Measurements from ENCODE around the gene STRAP. TPM values are rescaled to one million over a fixed set of nuclear protein-coding genes. Genes with fewer than 3 reads are reported as not detected.
A peak's percentile ranks its signal among the peaks of the same experiment; 100 is the strongest.

Gene STRAP
- total RNA-seq, 4 donors from 2014 or later: 77.7 to 106 (median 102) TPM

DNA sequence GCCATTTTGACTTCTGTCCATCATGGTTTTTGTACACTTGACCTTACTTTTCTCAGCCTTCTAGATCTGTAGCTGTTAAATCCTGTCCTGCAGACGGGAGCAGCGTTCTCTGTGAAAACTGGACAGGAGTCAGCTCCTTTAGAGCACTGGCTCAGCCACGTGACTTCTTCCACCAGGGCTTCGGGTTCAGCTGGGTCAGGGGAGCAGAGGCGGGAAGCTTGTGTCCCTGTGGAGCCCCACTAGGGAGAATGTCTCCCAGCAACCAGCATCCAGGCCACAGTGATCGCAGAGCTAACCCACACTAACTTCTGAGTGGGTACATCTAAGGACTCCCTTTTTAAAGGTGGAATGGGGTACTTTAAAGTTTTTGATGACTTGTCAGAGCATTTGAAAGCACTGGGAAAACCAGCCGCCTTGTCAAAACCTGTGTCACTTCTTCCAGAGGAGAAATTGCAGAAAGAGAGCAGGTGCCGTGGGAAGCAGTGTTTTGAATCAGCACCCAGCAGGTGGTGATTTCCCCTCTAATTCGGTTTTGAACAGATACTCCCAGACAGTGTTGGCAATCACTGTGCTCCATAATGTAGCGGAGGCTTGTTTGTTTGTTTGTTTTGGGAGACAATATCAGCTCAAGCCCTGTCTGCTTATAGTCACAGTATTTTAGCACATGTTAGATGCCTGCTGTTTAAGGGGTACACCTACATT is 46.8 kb downstream of the STRAP start:
- DNase-seq (no peak), ATAC-seq (peak in 1 of 2 donors; percentile 30)
- intact Hi-C loops (cut with DNase I; ENCODE audit: low total_unique reads) (no loop called here), in situ Hi-C loops (cut with MboI; ENCODE audit: low sequenced_read_pairs in 4 of 4) (no loop called here)
- no peak overlapping the region for H3K4me3 ChIP-seq
- TF ChIP-seq POLR2A (IDR thresholded peaks at IDR 0.05): no peak
- TF ChIP-seq, protein P1, sequence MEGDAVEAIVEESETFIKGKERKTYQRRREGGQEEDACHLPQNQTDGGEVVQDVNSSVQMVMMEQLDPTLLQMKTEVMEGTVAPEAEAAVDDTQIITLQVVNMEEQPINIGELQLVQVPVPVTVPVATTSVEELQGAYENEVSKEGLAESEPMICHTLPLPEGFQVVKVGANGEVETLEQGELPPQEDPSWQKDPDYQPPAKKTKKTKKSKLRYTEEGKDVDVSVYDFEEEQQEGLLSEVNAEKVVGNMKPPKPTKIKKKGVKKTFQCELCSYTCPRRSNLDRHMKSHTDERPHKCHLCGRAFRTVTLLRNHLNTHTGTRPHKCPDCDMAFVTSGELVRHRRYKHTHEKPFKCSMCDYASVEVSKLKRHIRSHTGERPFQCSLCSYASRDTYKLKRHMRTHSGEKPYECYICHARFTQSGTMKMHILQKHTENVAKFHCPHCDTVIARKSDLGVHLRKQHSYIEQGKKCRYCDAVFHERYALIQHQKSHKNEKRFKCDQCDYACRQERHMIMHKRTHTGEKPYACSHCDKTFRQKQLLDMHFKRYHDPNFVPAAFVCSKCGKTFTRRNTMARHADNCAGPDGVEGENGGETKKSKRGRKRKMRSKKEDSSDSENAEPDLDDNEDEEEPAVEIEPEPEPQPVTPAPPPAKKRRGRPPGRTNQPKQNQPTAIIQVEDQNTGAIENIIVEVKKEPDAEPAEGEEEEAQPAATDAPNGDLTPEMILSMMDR (IDR thresholded peaks at IDR 0.05 in 4 of 5, conservative IDR thresholded peaks at IDR 0.05 in 1 of 5): no peak
- H3K4me1 ChIP-seq: peaks cover 13 to 14% of the 10 kb centered on the region in 2 donors
- no peaks in the 10 kb centered on the region for H3K27me3 ChIP-seq
- H3K27ac ChIP-seq: no peak overlapping the region
- no peaks in the 10 kb centered on the region for H3K9me3 ChIP-seq
- no peaks in the 10 kb centered on the region for H3K36me3 ChIP-seq

DNA sequence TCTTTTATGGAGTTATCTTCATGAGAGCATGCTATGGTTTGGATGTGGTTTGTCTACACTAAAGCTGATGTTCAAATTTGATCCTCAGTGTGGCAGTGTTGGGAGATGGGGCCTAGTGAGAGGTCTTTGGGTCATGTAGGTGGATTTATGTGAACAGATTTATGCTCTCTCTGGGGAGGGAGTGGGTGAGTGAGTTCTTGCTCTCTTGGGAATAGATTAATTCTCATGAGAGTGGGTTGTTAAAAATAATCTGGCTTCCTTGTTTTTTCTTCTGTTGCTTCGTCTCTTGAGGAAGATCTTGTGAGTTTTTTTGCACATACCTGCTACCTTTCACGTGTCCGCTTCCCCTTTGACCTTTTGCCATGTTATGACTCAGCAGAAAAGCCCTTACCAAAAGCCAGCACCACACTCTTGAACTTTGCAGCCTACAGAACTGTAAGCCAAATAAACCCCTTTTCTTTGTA is 49.4 kb downstream of the STRAP start:
- intact Hi-C loops (cut with DNase I; ENCODE audit: low total_unique reads): no loop called here
- ATAC-seq: no peak

DNA sequence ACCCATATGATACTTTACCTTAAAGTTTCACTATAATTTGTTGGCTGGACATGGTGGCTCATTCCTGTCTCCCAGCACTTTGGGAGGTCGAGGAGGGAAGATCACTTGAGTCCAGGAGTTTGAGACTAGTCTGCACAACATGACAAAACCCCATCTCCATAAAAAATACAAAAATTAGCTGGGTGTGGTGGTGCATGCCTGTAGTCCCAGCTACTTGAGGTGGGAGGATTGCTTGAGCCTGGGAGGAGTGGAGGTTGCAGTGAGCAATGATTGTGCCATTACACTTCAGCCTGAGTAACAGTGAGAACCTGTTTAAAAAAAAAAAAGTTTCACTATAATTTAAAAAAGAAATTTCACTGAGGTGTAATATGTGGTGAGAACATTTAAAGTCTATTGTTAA is 50.1 kb downstream of the STRAP start:
- intact Hi-C loops (cut with DNase I; ENCODE audit: low total_unique reads): no loop called here
- no peak for TF ChIP-seq POLR2A (IDR thresholded peaks at IDR 0.05)
- TF ChIP-seq, protein P1 (IDR thresholded peaks at IDR 0.05 in 4 of 5, conservative IDR thresholded peaks at IDR 0.05 in 1 of 5): no peak
- Histone ChIP-seq H3K4me3 (no peak overlapping the region), H3K27me3 (no peaks in the 10 kb centered on the region), H3K27ac (no peak overlapping the region), H3K4me1 (peaks cover 13 to 14% of the 10 kb centered on the region in 2 donors), H3K9me3 (no peaks in the 10 kb centered on the region), H3K36me3 (no peaks in the 10 kb centered on the region)
- DNase-seq (no peak), ATAC-seq (no peak)
- in situ Hi-C loops (cut with MboI; ENCODE audit: low sequenced_read_pairs in 4 of 4): no loop called here

More for the DNA sequence above, 49.4 kb downstream of the STRAP start:
- Histone ChIP-seq H3K27me3 (no peaks in the 10 kb centered on the region), H3K4me1 (peaks cover 13 to 14% of the 10 kb centered on the region in 2 donors), H3K9me3 (no peaks in the 10 kb centered on the region), H3K27ac (no peak overlapping the region), H3K4me3 (no peak overlapping the region), H3K36me3 (no peaks in the 10 kb centered on the region)
- in situ Hi-C loops (cut with MboI; ENCODE audit: low sequenced_read_pairs in 4 of 4): no loop called here
- no peak for DNase-seq
- TF ChIP-seq, protein P1 (IDR thresholded peaks at IDR 0.05 in 4 of 5, conservative IDR thresholded peaks at IDR 0.05 in 1 of 5): no peak
- TF ChIP-seq POLR2A (IDR thresholded peaks at IDR 0.05): no peak

DNA sequence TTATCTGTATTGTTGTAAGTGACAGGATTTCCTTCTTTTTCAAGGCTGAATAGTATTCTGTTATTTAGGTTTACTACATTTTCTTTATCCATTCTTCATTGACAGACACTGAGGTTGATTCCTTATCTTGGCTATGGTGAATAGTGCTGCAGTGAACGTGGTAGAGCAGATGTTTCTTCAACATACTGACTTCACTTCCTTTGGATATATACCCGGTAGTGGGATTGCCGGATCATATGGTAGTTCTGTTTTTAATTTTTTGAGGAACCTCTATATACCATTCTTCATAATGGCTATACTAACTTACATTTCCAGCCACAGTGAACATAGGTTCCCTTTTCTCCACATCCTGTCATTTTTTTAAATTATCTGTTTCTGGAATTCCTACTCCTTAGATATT is 50.8 kb downstream of the STRAP start:
- Histone ChIP-seq H3K36me3 (no peaks in the 10 kb centered on the region), H3K4me1 (peaks cover 12 to 14% of the 10 kb centered on the region in 2 donors), H3K27ac (no peak overlapping the region), H3K4me3 (no peak overlapping the region), H3K27me3 (no peaks in the 10 kb centered on the region), H3K9me3 (no peaks in the 10 kb centered on the region)
- in situ Hi-C loops (cut with MboI; ENCODE audit: low sequenced_read_pairs in 4 of 4) (no loop called here), intact Hi-C loops (cut with DNase I; ENCODE audit: low total_unique reads) (no loop called here)
- no peak for ATAC-seq
- no peak for DNase-seq
- TF ChIP-seq, protein P1 (IDR thresholded peaks at IDR 0.05 in 4 of 5, conservative IDR thresholded peaks at IDR 0.05 in 1 of 5): no peak
- TF ChIP-seq POLR2A (IDR thresholded peaks at IDR 0.05): no peak
